HEK293T (cell line): ENCODE measurements around the gene LCLAT1.

ENCODE experiments used
- ARNT ChIP-seq: fragments of 450-650 bp; IDR thresholded peaks from 2 replicates; pipeline ENCODE4 v1.6.1; 2017; ENCODE audit warnings: mild to moderate bottlenecking
- BHLHE40 ChIP-seq: fragments of 450-650 bp; IDR thresholded peaks from 2 replicates; pipeline ENCODE4 v1.6.1; 2016; ENCODE audit warnings: mild to moderate bottlenecking, moderate library complexity, borderline replicate concordance
- CTBP1 ChIP-seq: fragments of 450-650 bp; IDR thresholded peaks from 2 replicates; pipeline ENCODE4 v1.6.1; 2016; ENCODE audit warnings: borderline replicate concordance
- ELF4 ChIP-seq: fragments of 450-650 bp; IDR thresholded peaks from 2 replicates; pipeline ENCODE4 v1.6.1; 2017; ENCODE audit warnings: antibody characterized with exemption
- FOXK2 ChIP-seq: fragments of 450-650 bp; IDR thresholded peaks from 2 replicates; pipeline ENCODE4 v1.6.1; 2016; ENCODE audit warnings: mild to moderate bottlenecking
- FOXM1 ChIP-seq: fragments of 450-650 bp; IDR thresholded peaks from 2 replicates; pipeline ENCODE4 v1.6.1; 2017; ENCODE audit warnings: mild to moderate bottlenecking, borderline replicate concordance
- LEF1 ChIP-seq: fragments of 450-650 bp; IDR thresholded peaks from 2 replicates; pipeline ENCODE4 v1.6.1; 2017; ENCODE audit warnings: mild to moderate bottlenecking, borderline replicate concordance
- NFRKB ChIP-seq: fragments of 450-650 bp; IDR thresholded peaks from 2 replicates; pipeline ENCODE4 v1.6.1; 2016; ENCODE audit warnings: mild to moderate bottlenecking, moderate library complexity
- SP1 ChIP-seq: fragments of 450-650 bp; IDR thresholded peaks from 2 replicates; pipeline ENCODE4 v1.6.1; 2017
- SUZ12 ChIP-seq: fragments of 450-650 bp; IDR thresholded peaks from 2 replicates; pipeline ENCODE4 v1.6.1; 2016; ENCODE audit warnings: mild to moderate bottlenecking
- TARDBP ChIP-seq: fragments of 450-650 bp; IDR thresholded peaks from 2 replicates; pipeline ENCODE4 v1.6.1; 2016
- ZNF384 ChIP-seq: fragments of 450-650 bp; IDR thresholded peaks from 2 replicates; pipeline ENCODE4 v1.6.1; 2016
- TF ChIP-seq, protein P1 (sequence below): fragments of 450-650 bp; IDR thresholded peaks from 2 replicates; pipeline ENCODE4 v1.6.1; 2016

- TF ChIP-seq FOXM1 (no peak), SUZ12 (no peak), FOXK2 (no peak), SP1 (no peak), CTBP1 (no peak), NFRKB (no peak), BHLHE40 (no peak), ELF4 (no peak), ZNF384 (no peak), TARDBP (no peak), ARNT (no peak), LEF1 (no peak)
- TF ChIP-seq, protein P1, sequence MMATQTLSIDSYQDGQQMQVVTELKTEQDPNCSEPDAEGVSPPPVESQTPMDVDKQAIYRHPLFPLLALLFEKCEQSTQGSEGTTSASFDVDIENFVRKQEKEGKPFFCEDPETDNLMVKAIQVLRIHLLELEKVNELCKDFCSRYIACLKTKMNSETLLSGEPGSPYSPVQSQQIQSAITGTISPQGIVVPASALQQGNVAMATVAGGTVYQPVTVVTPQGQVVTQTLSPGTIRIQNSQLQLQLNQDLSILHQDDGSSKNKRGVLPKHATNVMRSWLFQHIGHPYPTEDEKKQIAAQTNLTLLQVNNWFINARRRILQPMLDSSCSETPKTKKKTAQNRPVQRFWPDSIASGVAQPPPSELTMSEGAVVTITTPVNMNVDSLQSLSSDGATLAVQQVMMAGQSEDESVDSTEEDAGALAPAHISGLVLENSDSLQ: no peak
Observed at GRCh38 chr2:30428827-30429461, 18.1 kb upstream of the LCLAT1 start.
